Body of pancreas (tissue), 4 donors: ENCODE data around the gene KIF5A.

Experiments
- POLR2A ChIP-seq, 3 donors: fragments of 450-650 bp; IDR thresholded peaks; one replicate each; pipeline ENCODE4 v1.6.1; 2016; ENCODE audit warnings: antibody characterized with exemption in 3 of 3, mild to moderate bottlenecking in 2 of 3
- TF ChIP-seq, protein P1 (sequence below), 7 experiments: fragments of 450-650 bp in 4 of 7; fragments of 200-600 bp in 3 of 7; sonication (generic) in 3 of 7; IDR thresholded peaks; one replicate each; pipeline ENCODE4 v1.5.1; 2016 to 2019; ENCODE audit warnings: antibody characterized with exemption in 7 of 7

DNA sequence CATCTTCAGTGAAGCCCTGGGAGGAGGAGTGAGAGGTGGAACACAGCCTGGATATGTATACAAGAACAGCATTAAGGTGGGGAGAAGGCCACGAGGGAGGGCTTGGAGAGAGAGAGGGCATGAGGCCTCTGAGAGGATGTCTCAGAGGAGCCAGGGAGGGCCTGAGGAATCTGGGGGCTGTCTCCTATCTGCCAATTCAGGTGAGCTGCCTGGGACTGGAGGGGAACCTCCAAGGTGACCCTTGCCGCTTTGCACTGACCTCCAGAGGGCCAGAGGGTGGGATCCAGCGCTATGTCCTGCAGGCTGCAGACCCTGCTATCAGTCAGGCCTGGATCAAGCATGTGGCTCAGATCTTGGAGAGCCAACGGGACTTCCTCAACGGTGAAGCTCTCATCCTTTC, 65.8 kb downstream of the KIF5A start:
- TF ChIP-seq, protein P1, sequence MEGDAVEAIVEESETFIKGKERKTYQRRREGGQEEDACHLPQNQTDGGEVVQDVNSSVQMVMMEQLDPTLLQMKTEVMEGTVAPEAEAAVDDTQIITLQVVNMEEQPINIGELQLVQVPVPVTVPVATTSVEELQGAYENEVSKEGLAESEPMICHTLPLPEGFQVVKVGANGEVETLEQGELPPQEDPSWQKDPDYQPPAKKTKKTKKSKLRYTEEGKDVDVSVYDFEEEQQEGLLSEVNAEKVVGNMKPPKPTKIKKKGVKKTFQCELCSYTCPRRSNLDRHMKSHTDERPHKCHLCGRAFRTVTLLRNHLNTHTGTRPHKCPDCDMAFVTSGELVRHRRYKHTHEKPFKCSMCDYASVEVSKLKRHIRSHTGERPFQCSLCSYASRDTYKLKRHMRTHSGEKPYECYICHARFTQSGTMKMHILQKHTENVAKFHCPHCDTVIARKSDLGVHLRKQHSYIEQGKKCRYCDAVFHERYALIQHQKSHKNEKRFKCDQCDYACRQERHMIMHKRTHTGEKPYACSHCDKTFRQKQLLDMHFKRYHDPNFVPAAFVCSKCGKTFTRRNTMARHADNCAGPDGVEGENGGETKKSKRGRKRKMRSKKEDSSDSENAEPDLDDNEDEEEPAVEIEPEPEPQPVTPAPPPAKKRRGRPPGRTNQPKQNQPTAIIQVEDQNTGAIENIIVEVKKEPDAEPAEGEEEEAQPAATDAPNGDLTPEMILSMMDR (IDR thresholded peaks at IDR 0.05), result no peak
- TF ChIP-seq POLR2A (IDR thresholded peaks at IDR 0.05), result no peak
